ENCODE results near the gene BBOX1. TPM values are rescaled to one million over a fixed set of nuclear protein-coding genes. Genes with fewer than 3 reads are reported as not detected.

The BBOX1 gene
- total RNA-seq, 1 experiment from 2014 or later, result not detected

- no peak overlapping the region for H3K9ac ChIP-seq (ENCODE audit: low read length)
- H3K9me3 ChIP-seq (ENCODE audit: control insufficient read depth in 1 of 2, insufficient read depth in 1 of 2, low read depth in 1 of 2, low read length in 2 of 2), result no peaks in the 10 kb centered on the region
- TF ChIP-seq SRF (IDR thresholded peaks at IDR 0.05; ENCODE audit: low read depth), result no peak
- TF ChIP-seq TCF7L2 (IDR thresholded peaks at IDR 0.05; ENCODE audit: borderline replicate concordance, extremely low read depth, insufficient read depth, insufficient read length), result no peak
- TF ChIP-seq ATF3 (IDR thresholded peaks at IDR 0.05), result no peak
- no peak for TF ChIP-seq CEBPB (IDR thresholded peaks at IDR 0.05; ENCODE audit: low read depth)
- no peak for TF ChIP-seq RAD21 (IDR thresholded peaks at IDR 0.05; ENCODE audit: low read depth)
- no peak for TF ChIP-seq REST (IDR thresholded peaks at IDR 0.05; ENCODE audit: low read depth)
- TF ChIP-seq POLR2A (IDR thresholded peaks at IDR 0.05; ENCODE audit: borderline replicate concordance, extremely low read depth, insufficient read depth, insufficient read length), result no peak
- TF ChIP-seq ZNF274 (IDR thresholded peaks at IDR 0.05; ENCODE audit: low read depth, low read length), result no peak
- TF ChIP-seq FOSL1 (IDR thresholded peaks at IDR 0.05; ENCODE audit: low read depth), result no peak
- no peak for TF ChIP-seq MAX (IDR thresholded peaks at IDR 0.05)
- TF ChIP-seq SIN3A (IDR thresholded peaks at IDR 0.05; ENCODE audit: low read depth), result no peak
- TF ChIP-seq ELF1 (IDR thresholded peaks at IDR 0.05; ENCODE audit: borderline replicate concordance, low read depth), result no peak
- TF ChIP-seq JUND (IDR thresholded peaks at IDR 0.05), result no peak
- TF ChIP-seq CBX3 (IDR thresholded peaks at IDR 0.05; ENCODE audit: low read depth), result no peak
- no peak for TF ChIP-seq EGR1 (IDR thresholded peaks at IDR 0.05; ENCODE audit: low read depth)
- no peak for TF ChIP-seq YY1 (IDR thresholded peaks at IDR 0.05; ENCODE audit: extremely low read depth, insufficient replicate concordance, low read depth, low read length)
- TF ChIP-seq CTCF (IDR thresholded peaks at IDR 0.05 in 2 of 3, conservative IDR thresholded peaks at IDR 0.05 in 1 of 3; ENCODE audit: borderline replicate concordance in 1 of 3, insufficient read depth in 1 of 3, low read depth in 2 of 3, low read length in 2 of 3), result no peak
- no peaks in the 10 kb centered on the region for H3K4me1 ChIP-seq (ENCODE audit: control insufficient read depth in 1 of 2, insufficient read depth in 2 of 2, low read length in 2 of 2)
- no peak overlapping the region for H2AFZ ChIP-seq (ENCODE audit: low read depth, low read length, poor library complexity, severe bottlenecking)
- ATAC-seq (no peak), DNase-seq (ENCODE audit: low read depth, low spot score) (no peak)
- H3K4me3 ChIP-seq (replicated peaks in 1 of 2; ENCODE audit: low read depth in 1 of 2, low read length in 2 of 2), result no peak overlapping the region
- no peaks in the 10 kb centered on the region for H3K79me2 ChIP-seq (ENCODE audit: insufficient read depth, low read length)
- POLR2A ChIA-PET, result no interaction called here
- intact Hi-C loops (cut with micrococcal nuclease), result no loop called here
- H4K20me1 ChIP-seq (ENCODE audit: insufficient read depth), result no peaks in the 10 kb centered on the region
- H3K27me3 ChIP-seq (ENCODE audit: insufficient read depth, low read length), result no peaks in the 10 kb centered on the region
- no peak overlapping the region for H3K4me2 ChIP-seq (ENCODE audit: low read length)
- BruUV-seq (replicated peaks), result no TSS peak
- no peaks in the 10 kb centered on the region for H3K9me2 ChIP-seq (ENCODE audit: insufficient read depth)
- RAD21 ChIA-PET (ENCODE audit: low non-redundant PET in 1 of 2, low total read pairs in 2 of 2, uncharacterized antibody in 2 of 2, unreplicated experiment in 2 of 2), result no interaction called here
- H3K36me3 ChIP-seq (ENCODE audit: control insufficient read depth in 1 of 2, insufficient read depth in 2 of 2, low read length in 2 of 2), result no peaks in the 10 kb centered on the region
- CTCF ChIA-PET, result no interaction called here
- H3K27ac ChIP-seq (ENCODE audit: low read depth, low read length), result no peak overlapping the region
Measured at GRCh38 chr11:27150098-27150497, 109.5 kb downstream of the BBOX1 start.

Measured in HCT116 (cell line).